Skin of body (tissue), 2 donors: Measurements from ENCODE around the gene PANK4. TPM values are rescaled to one million over a fixed set of nuclear protein-coding genes. Genes with fewer than 3 reads are reported as not detected.
"Not testable (repeated sequence)": the region's sequence is repeated elsewhere in the genome, so short reads cannot be mapped to it uniquely, and the experiment has no call there.

Experiments
- DNase-seq: peaks from one replicate; lab custom pipeline; 2025; lab: John Stamatoyannopoulos, UW
- total RNA-seq: library from RNA; depleted of rRNA; stranded (reverse); fragments of >200 nt; gene quantifications from one replicate; pipeline ENCODE4 v1.2.3, GENCODE V29; 2014

The PANK4 gene
- total RNA-seq, 1 donor from 2014 or later, result 24.1 TPM

- DNase-seq, result no peak
These were observed 63.0 kb downstream of the PANK4 start for GRCh38 chr1:2463396-2463795.

- DNase-seq, result no peak
These were observed 63.6 kb downstream of the PANK4 start for GRCh38 chr1:2462819-2463218.

GRCh38 chr1:2460996-2461751 is 65.2 kb downstream of the PANK4 start:
- no peak for DNase-seq

- no peak for DNase-seq
These were observed 66.2 kb downstream of the PANK4 start for GRCh38 chr1:2460203-2460602.

- no peak for DNase-seq
These were observed 66.6 kb downstream of the PANK4 start for GRCh38 chr1:2459757-2460156.

- not testable (repeated sequence) for DNase-seq
These were observed 67.2 kb downstream of the PANK4 start for GRCh38 chr1:2459102-2459753.

GRCh38 chr1:2458687-2459086 is 67.7 kb downstream of the PANK4 start:
- DNase-seq, result no peak

Other genes starting within 250 kb of the PANK4 start
- gene MORN1, start 135.0 kb downstream of the PANK4 start, total RNA-seq, result 10.3 TPM
- 40.1 TPM for gene RER1, start 134.8 kb downstream of the PANK4 start, total RNA-seq
- 15.8 TPM for gene PEX10, start 114.0 kb downstream of the PANK4 start, total RNA-seq
- gene PLCH2, start 50.3 kb downstream of the PANK4 start, total RNA-seq, result 15.3 TPM
- gene HES5, start 3.7 kb upstream of the PANK4 start, total RNA-seq, result 1.5 TPM
- gene TNFRSF14, start 29.8 kb upstream of the PANK4 start, total RNA-seq, result 18.1 TPM
- 7.3 TPM for gene PRXL2B, start 60.2 kb upstream of the PANK4 start, total RNA-seq
- 1.3 TPM for gene MMEL1, start 106.4 kb upstream of the PANK4 start, total RNA-seq